ENCODE data around the gene AHCYL1.
"Not testable (repeated sequence)": the region's sequence is repeated elsewhere in the genome, so short reads cannot be mapped to it uniquely, and the experiment has no call there.

Gene AHCYL1

GRCh38 chr1:110018396-110018795 is 33.8 kb downstream of the AHCYL1 start:
- Mint-ChIP-seq H3K27me3 (no peaks in the 10 kb centered on the region), H3K27ac (no peak overlapping the region), H3K4me1 (peaks cover 4% of the 10 kb centered on the region), H3K9me3 (no peaks in the 10 kb centered on the region), H3K36me3 (peaks cover 46% of the 10 kb centered on the region), H3K4me3 (no peak overlapping the region)
- ATAC-seq (ENCODE audit: low read depth) = no peak
- no peak for DNase-seq (ENCODE audit: low spot score in 2 of 2)

DNA sequence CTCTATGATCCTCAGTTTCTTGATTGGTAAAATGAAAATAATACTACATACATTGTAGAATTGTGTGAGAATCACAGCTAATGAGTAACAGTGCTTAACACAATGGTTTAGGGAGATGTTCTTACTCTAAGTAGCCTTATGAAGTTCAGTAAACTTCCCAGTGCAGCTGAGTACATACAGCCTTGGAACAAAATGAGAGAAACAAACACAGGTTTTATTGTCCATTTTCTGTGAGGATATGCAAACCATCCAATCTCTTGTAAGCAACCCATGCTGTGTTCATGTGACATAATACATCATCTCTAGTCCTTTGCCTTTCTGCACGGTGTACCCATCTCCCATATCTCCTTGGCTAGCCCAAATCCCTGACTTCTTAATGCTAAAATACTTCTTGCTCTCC is 35.2 kb downstream of the AHCYL1 start:
- H3K27ac Mint-ChIP-seq = no peak overlapping the region
- no peak for ATAC-seq (ENCODE audit: low read depth)

GRCh38 chr1:110021285-110021684 is 36.7 kb downstream of the AHCYL1 start:
- H3K36me3 Mint-ChIP-seq = peaks cover 32% of the 10 kb centered on the region
- ATAC-seq (ENCODE audit: low read depth) = no peak
- H3K4me3 Mint-ChIP-seq = no peak overlapping the region
- H3K27ac Mint-ChIP-seq = no peak overlapping the region
- H3K27me3 Mint-ChIP-seq = no peaks in the 10 kb centered on the region
- H3K4me1 Mint-ChIP-seq = peaks cover 5% of the 10 kb centered on the region
- no peaks in the 10 kb centered on the region for H3K9me3 Mint-ChIP-seq
- DNase-seq (ENCODE audit: low spot score in 2 of 2) = no peak

More for the DNA sequence above, 35.2 kb downstream of the AHCYL1 start:
- DNase-seq (ENCODE audit: low spot score in 2 of 2) = no peak
- no peaks in the 10 kb centered on the region for H3K27me3 Mint-ChIP-seq
- peaks cover 43% of the 10 kb centered on the region for H3K36me3 Mint-ChIP-seq
- H3K4me1 Mint-ChIP-seq = peaks cover 5% of the 10 kb centered on the region
- no peak overlapping the region for H3K4me3 Mint-ChIP-seq
- no peaks in the 10 kb centered on the region for H3K9me3 Mint-ChIP-seq

DNA sequence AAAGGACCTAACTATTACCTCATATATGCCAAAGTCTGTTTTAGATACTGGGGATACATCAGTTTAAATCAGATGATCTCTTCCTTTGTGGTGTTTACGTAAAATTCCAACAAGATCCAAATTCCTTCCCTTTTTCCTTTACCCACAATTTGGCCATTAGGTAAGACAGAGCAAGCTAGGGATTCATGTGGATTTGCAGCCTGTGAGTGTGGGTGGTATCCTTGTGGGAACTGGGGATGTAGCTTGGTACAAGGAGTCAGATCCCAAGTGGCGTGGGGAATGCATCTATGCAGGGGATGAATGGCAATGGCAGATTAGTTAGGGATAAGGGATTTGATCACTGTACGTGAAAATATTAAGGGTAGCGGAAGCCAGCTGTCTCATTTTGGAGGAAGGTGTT is 40.0 kb downstream of the AHCYL1 start:
- ATAC-seq (ENCODE audit: low read depth) (no peak), DNase-seq (ENCODE audit: low spot score in 2 of 2) (no peak)
- Mint-ChIP-seq H3K27me3 (no peaks in the 10 kb centered on the region), H3K27ac (no peak overlapping the region), H3K4me3 (no peak overlapping the region), H3K9me3 (no peaks in the 10 kb centered on the region), H3K36me3 (peaks cover 14% of the 10 kb centered on the region), H3K4me1 (peaks cover 7% of the 10 kb centered on the region)

- not testable (repeated sequence) for H3K36me3 Mint-ChIP-seq; DNase-seq (ENCODE audit: low spot score in 2 of 2); ATAC-seq (ENCODE audit: low read depth); H3K9me3 Mint-ChIP-seq; H3K27me3 Mint-ChIP-seq
- H3K4me3 Mint-ChIP-seq = peak overlapping the region; percentile 72
- peak overlapping the region; percentile 83 for H3K27ac Mint-ChIP-seq
- H3K4me1 Mint-ChIP-seq = peaks cover 34% of the 10 kb centered on the region
Observed at GRCh38 chr1:110030687-110031086, 46.1 kb downstream of the AHCYL1 start.

DNA sequence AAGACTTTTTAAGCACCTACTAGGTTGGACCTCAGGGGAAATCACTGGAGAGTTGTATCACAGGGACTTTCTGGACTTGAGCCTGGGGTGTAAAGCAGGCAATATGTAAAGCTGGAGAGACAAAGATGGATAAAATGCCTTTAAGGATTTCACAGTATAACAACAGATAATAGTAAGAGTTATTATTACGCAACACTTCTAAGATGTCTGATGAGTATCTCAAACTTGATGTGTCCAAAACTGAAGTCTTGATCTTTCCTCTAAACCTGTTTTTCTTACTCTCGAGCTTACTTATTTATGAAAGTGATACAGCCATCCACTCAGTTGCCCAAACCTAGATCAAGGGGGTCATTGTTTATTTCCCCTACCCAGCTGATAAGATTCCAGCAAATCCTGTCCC is 47.8 kb downstream of the AHCYL1 start:
- no peak overlapping the region for H3K4me3 Mint-ChIP-seq
- no peak for ATAC-seq (ENCODE audit: low read depth)
- H3K27ac Mint-ChIP-seq = no peak overlapping the region

DNA sequence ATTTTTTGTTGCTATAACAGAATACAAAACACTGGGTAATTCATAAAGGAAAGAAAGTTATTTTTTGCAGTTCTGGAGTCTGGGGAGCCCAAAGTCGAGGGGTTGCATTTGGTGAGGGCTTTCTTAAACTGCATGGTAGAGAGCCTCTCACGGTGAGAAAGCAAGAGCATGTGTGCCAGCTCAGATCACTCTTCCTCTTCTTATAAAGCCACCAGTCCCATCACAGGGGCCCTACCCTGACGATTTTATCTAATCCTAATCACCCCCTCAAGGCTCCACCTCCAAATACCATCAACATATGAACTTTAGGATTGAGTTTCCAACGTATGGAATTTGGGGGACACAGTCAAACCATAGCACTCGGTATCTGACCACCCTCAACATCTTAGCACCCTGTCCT is 48.9 kb downstream of the AHCYL1 start:
- H3K4me1 Mint-ChIP-seq = peaks cover 39% of the 10 kb centered on the region
- no peak for DNase-seq (ENCODE audit: low spot score in 2 of 2)

More for the DNA sequence above, 47.8 kb downstream of the AHCYL1 start:
- Mint-ChIP-seq H3K27me3 (no peaks in the 10 kb centered on the region), H3K9me3 (no peaks in the 10 kb centered on the region), H3K4me1 (peaks cover 39% of the 10 kb centered on the region), H3K36me3 (no peaks in the 10 kb centered on the region)
- no peak for DNase-seq (ENCODE audit: low spot score in 2 of 2)

GRCh38 chr1:110034040-110034450 is 49.5 kb downstream of the AHCYL1 start:
- peak overlapping the region; percentile 89 for H3K27ac Mint-ChIP-seq
- ATAC-seq (ENCODE audit: low read depth) (peak; percentile 1), DNase-seq (ENCODE audit: low spot score in 2 of 2) (no peak)
- peaks cover 10% of the 10 kb centered on the region for H3K36me3 Mint-ChIP-seq
- H3K9me3 Mint-ChIP-seq = no peaks in the 10 kb centered on the region
- peak overlapping the region; percentile 95 for H3K4me3 Mint-ChIP-seq
- peaks cover 39% of the 10 kb centered on the region for H3K4me1 Mint-ChIP-seq
- H3K27me3 Mint-ChIP-seq = no peaks in the 10 kb centered on the region

More for the DNA sequence above, 48.9 kb downstream of the AHCYL1 start:
- peak overlapping the region; percentile 89 for H3K27ac Mint-ChIP-seq
- no peak for ATAC-seq (ENCODE audit: low read depth)
- H3K9me3 Mint-ChIP-seq = no peaks in the 10 kb centered on the region
- H3K27me3 Mint-ChIP-seq = no peaks in the 10 kb centered on the region
- H3K4me3 Mint-ChIP-seq = no peak overlapping the region
- peaks cover 4% of the 10 kb centered on the region for H3K36me3 Mint-ChIP-seq

- peak; percentile 85 to 89 for DNase-seq (ENCODE audit: low spot score in 2 of 2)
- Mint-ChIP-seq H3K4me1 (peaks cover 37% of the 10 kb centered on the region), H3K4me3 (peak within 1 kb of the TSS; percentile 95), H3K36me3 (peaks cover 13% of the 10 kb centered on the region), H3K27ac (peak within 1 kb of the TSS; percentile 89), H3K9me3 (no peaks in the 10 kb centered on the region), H3K27me3 (no peaks in the 10 kb centered on the region)
- ATAC-seq (ENCODE audit: low read depth) = peak; percentile 94
Observed at GRCh38 chr1:110034451-110035235, 50.1 kb downstream of the AHCYL1 start, which contains the start of gene STRIP1. Gene STRIP1, plus strand, starts transcription at chr1:110034624. Its CDS starts 14 bp downstream, at chr1:110034638.

GRCh38 chr1:110035236-110035752 is 50.7 kb downstream of the AHCYL1 start:
- peak overlapping the region; percentile 95 for H3K4me3 Mint-ChIP-seq
- peaks cover 17% of the 10 kb centered on the region for H3K36me3 Mint-ChIP-seq
- H3K27me3 Mint-ChIP-seq = no peaks in the 10 kb centered on the region
- ATAC-seq (ENCODE audit: low read depth) = no peak
- H3K4me1 Mint-ChIP-seq = peaks cover 37% of the 10 kb centered on the region
- H3K9me3 Mint-ChIP-seq = no peaks in the 10 kb centered on the region
- H3K27ac Mint-ChIP-seq = peak overlapping the region; percentile 58
- no peak for DNase-seq (ENCODE audit: low spot score in 2 of 2)

- no peaks in the 10 kb centered on the region for H3K27me3 Mint-ChIP-seq
- H3K36me3 Mint-ChIP-seq = peaks cover 28% of the 10 kb centered on the region
- no peak for ATAC-seq (ENCODE audit: low read depth)
- H3K9me3 Mint-ChIP-seq = no peaks in the 10 kb centered on the region
- DNase-seq (ENCODE audit: low spot score in 2 of 2) = no peak
- H3K4me3 Mint-ChIP-seq = no peak overlapping the region
- no peak overlapping the region for H3K27ac Mint-ChIP-seq
- peaks cover 23% of the 10 kb centered on the region for H3K4me1 Mint-ChIP-seq
Observed at GRCh38 chr1:110038271-110038670, 53.7 kb downstream of the AHCYL1 start.

GRCh38 chr1:110039641-110040040 is 55.1 kb downstream of the AHCYL1 start:
- no peak overlapping the region for H3K4me3 Mint-ChIP-seq
- ATAC-seq (ENCODE audit: low read depth) (no peak), DNase-seq (ENCODE audit: low spot score in 2 of 2) (no peak)
- H3K36me3 Mint-ChIP-seq = peaks cover 33% of the 10 kb centered on the region
- H3K27me3 Mint-ChIP-seq = no peaks in the 10 kb centered on the region
- no peak overlapping the region for H3K27ac Mint-ChIP-seq
- H3K9me3 Mint-ChIP-seq = no peaks in the 10 kb centered on the region
- peaks cover 13% of the 10 kb centered on the region for H3K4me1 Mint-ChIP-seq

- Mint-ChIP-seq H3K36me3 (peaks cover 37% of the 10 kb centered on the region), H3K9me3 (no peaks in the 10 kb centered on the region), H3K4me1 (peaks cover 7% of the 10 kb centered on the region), H3K27me3 (no peaks in the 10 kb centered on the region), H3K4me3 (no peak overlapping the region), H3K27ac (no peak overlapping the region)
- no peak for DNase-seq (ENCODE audit: low spot score in 2 of 2)
- ATAC-seq (ENCODE audit: low read depth) = no peak
Observed at GRCh38 chr1:110040548-110040947, 56.0 kb downstream of the AHCYL1 start.

- no peaks in the 10 kb centered on the region for H3K27me3 Mint-ChIP-seq
- H3K9me3 Mint-ChIP-seq = no peaks in the 10 kb centered on the region
- H3K4me1 Mint-ChIP-seq = no peaks in the 10 kb centered on the region
- H3K36me3 Mint-ChIP-seq = peaks cover 47% of the 10 kb centered on the region
- H3K27ac Mint-ChIP-seq = no peak overlapping the region
- no peak overlapping the region for H3K4me3 Mint-ChIP-seq
- ATAC-seq (ENCODE audit: low read depth) (no peak), DNase-seq (ENCODE audit: low spot score in 2 of 2) (no peak)
Observed at GRCh38 chr1:110043016-110043415, 58.5 kb downstream of the AHCYL1 start.

All from memory B cell (primary cell).